HEK293T (cell line): ENCODE data around the gene MAGEB17.

Experiments used
- ARNT ChIP-seq: fragments of 450-650 bp; IDR thresholded peaks from 2 replicates; pipeline ENCODE4 v1.6.1; 2017; ENCODE audit warnings: mild to moderate bottlenecking
- FOXM1 ChIP-seq: fragments of 450-650 bp; IDR thresholded peaks from 2 replicates; pipeline ENCODE4 v1.6.1; 2017; ENCODE audit warnings: mild to moderate bottlenecking, borderline replicate concordance

DNA sequence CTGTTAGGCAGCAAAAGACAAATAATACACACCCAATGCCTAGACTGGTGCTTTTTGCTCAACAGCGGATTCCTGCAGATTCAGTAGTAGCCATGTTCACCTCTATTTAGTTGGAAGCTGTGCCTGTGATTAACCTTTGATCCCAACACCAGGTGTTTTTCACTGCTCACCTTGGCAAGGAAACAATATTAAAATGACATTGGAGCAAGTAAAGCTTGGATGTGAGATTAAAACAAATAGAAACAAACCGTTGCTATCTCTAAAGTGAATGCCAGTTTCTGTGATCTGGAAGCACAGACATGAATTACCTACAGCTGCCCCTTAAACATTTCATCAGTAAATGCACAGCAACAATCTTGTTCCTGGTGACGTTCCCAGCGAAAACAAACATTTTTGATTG is 35.7 kb downstream of the MAGEB17 start:
- TF ChIP-seq FOXM1 (no peak), ARNT (no peak)
